ENCODE results near the gene RAB31. TPM values are rescaled to one million over a fixed set of nuclear protein-coding genes. Genes with fewer than 3 reads are reported as not detected.
A peak's percentile ranks its signal among the peaks of the same experiment; 100 is the strongest.

RAB31 gene
- total RNA-seq, 4 donors from 2014 or later: 17.4 to 76.0 (median 45.0) TPM

- intact Hi-C loops (cut with DNase I): no loop called here
- peaks cover 0 to 7% (median 0%) of the 10 kb centered on the region in 3 donors for H3K36me3 ChIP-seq
- DNase-seq: no peak
- no peak overlapping the region for H3K27ac ChIP-seq
- H3K4me3 ChIP-seq: no peak overlapping the region
- H3K9me3 ChIP-seq: no peaks in the 10 kb centered on the region
- 81 to 86% methylated on average over 3 of the region's 3 CpGs for WGBS, 2 donors
- TF ChIP-seq POLR2A (IDR thresholded peaks at IDR 0.05): no peak
- TF ChIP-seq CTCF (IDR thresholded peaks at IDR 0.05): no peak
- H3K4me1 ChIP-seq: peaks cover 10 to 49% (median 17%) of the 10 kb centered on the region in 3 donors
- H3K27me3 ChIP-seq: no peaks in the 10 kb centered on the region
Measured at GRCh38 chr18:9845256-9845655, 137.2 kb downstream of the RAB31 start.

- DNase-seq: no peak
- intact Hi-C loops (cut with DNase I): no loop called here
- H3K27me3 ChIP-seq: no peaks in the 10 kb centered on the region
- H3K4me3 ChIP-seq: peak overlapping the region in 1 of 4 donors; percentile 43
- no peaks in the 10 kb centered on the region for H3K9me3 ChIP-seq
- 25 to 44% methylated on average over 9 to 10 of the region's 10 CpGs for WGBS, 2 donors
- H3K36me3 ChIP-seq: peaks cover 0 to 7% (median 0%) of the 10 kb centered on the region in 3 donors
- H3K27ac ChIP-seq: peak overlapping the region; percentile 22 to 77 (median 56)
- no peak for TF ChIP-seq POLR2A (IDR thresholded peaks at IDR 0.05)
- no peak for TF ChIP-seq CTCF (IDR thresholded peaks at IDR 0.05)
- peaks cover 17 to 60% (median 27%) of the 10 kb centered on the region in 3 donors for H3K4me1 ChIP-seq
Measured at GRCh38 chr18:9846162-9846925, 138.2 kb downstream of the RAB31 start.

- H3K27ac ChIP-seq: no peak overlapping the region
- H3K4me3 ChIP-seq: no peak overlapping the region
- no peak for DNase-seq
- H3K4me1 ChIP-seq: peaks cover 18 to 67% (median 29%) of the 10 kb centered on the region in 3 donors
- intact Hi-C loops (cut with DNase I): no loop called here
- H3K9me3 ChIP-seq: no peaks in the 10 kb centered on the region
- H3K36me3 ChIP-seq: peaks cover 0 to 7% (median 0%) of the 10 kb centered on the region in 3 donors
- H3K27me3 ChIP-seq: no peaks in the 10 kb centered on the region
- WGBS, 2 donors: 73 to 83% methylated on average over 5 of the region's 5 CpGs
- TF ChIP-seq POLR2A (IDR thresholded peaks at IDR 0.05) (no peak), CTCF (IDR thresholded peaks at IDR 0.05) (no peak)
Measured at GRCh38 chr18:9848170-9848879, 140.2 kb downstream of the RAB31 start.

- TF ChIP-seq CTCF (IDR thresholded peaks at IDR 0.05) (no peak), POLR2A (IDR thresholded peaks at IDR 0.05) (peak in 1 of 4 donors; percentile 19)
- intact Hi-C loops (cut with DNase I): no loop called here
- no peaks in the 10 kb centered on the region for H3K27me3 ChIP-seq
- no peaks in the 10 kb centered on the region for H3K9me3 ChIP-seq
- H3K4me1 ChIP-seq: peaks cover 18 to 81% (median 34%) of the 10 kb centered on the region in 3 donors
- DNase-seq: no peak
- no peak overlapping the region for H3K4me3 ChIP-seq
- H3K36me3 ChIP-seq: peaks cover 0 to 7% (median 0%) of the 10 kb centered on the region in 3 donors
- WGBS, 2 donors: 55 to 73% methylated on average over 18 of the region's 18 CpGs
- peak overlapping the region; percentile 27 to 53 (median 34) for H3K27ac ChIP-seq
Measured at GRCh38 chr18:9849407-9850283, 141.5 kb downstream of the RAB31 start.
